Spleen (tissue), 7 donors: ENCODE measurements around the gene LRBA.

ENCODE experiments used
- CTCF ChIP-seq, 11 experiments: fragments of 200-600 bp in 7 of 11; fragments of 450-650 bp in 4 of 11; sonication (generic) in 4 of 11; IDR thresholded peaks in 8 of 11; conservative IDR thresholded peaks in 3 of 11; 1 replicate in 7 of 11; 2 replicates in 4 of 11; pipeline versions ENCODE4 v1.4.0 to v1.8.0; 2016 to 2021; ENCODE audit warnings: antibody characterized with exemption in 11 of 11, inconsistent platforms in 4 of 11, mild to moderate bottlenecking in 1 of 11
- POLR2A ChIP-seq, 3 donors: fragments of 450-650 bp; IDR thresholded peaks; one replicate each; pipeline ENCODE4 v1.5.1; 2017; ENCODE audit warnings: antibody characterized with exemption in 3 of 3, mild to moderate bottlenecking in 1 of 3
- donor health status: DM: no; HTN: no; CAD: no; lungs with moderate emphysema.
- donor health status: DM: no; HTN: no; CAD: no.
- donor health status: DM: no; HTN: no; CAD: no.

- TF ChIP-seq CTCF (IDR thresholded peaks at IDR 0.05 in 8 of 11, conservative IDR thresholded peaks at IDR 0.05 in 3 of 11) (no peak), POLR2A (IDR thresholded peaks at IDR 0.05) (no peak)
Measured at GRCh38 chr4:150765216-150765615, 249.9 kb downstream of the LRBA start.
